Esophagus squamous epithelium (tissue), 4 donors: ENCODE data around the gene TMEM80.

Source experiments
- POLR2A ChIP-seq, 4 donors: fragments of 450-650 bp; IDR thresholded peaks; one replicate each; pipeline ENCODE4 v1.6.1; 2017; ENCODE audit warnings: antibody characterized with exemption in 4 of 4, mild to moderate bottlenecking in 4 of 4, moderate library complexity in 3 of 4
- TF ChIP-seq, protein P1 (sequence below), 6 experiments: fragments of 450-650 bp in 4 of 6; fragments of 200-600 bp in 2 of 6; sonication (generic) in 2 of 6; IDR thresholded peaks; one replicate each; pipeline ENCODE4 v1.5.1; 2016 to 2019; ENCODE audit warnings: antibody characterized with exemption in 6 of 6, mild to moderate bottlenecking in 4 of 6, moderate library complexity in 4 of 6

DNA sequence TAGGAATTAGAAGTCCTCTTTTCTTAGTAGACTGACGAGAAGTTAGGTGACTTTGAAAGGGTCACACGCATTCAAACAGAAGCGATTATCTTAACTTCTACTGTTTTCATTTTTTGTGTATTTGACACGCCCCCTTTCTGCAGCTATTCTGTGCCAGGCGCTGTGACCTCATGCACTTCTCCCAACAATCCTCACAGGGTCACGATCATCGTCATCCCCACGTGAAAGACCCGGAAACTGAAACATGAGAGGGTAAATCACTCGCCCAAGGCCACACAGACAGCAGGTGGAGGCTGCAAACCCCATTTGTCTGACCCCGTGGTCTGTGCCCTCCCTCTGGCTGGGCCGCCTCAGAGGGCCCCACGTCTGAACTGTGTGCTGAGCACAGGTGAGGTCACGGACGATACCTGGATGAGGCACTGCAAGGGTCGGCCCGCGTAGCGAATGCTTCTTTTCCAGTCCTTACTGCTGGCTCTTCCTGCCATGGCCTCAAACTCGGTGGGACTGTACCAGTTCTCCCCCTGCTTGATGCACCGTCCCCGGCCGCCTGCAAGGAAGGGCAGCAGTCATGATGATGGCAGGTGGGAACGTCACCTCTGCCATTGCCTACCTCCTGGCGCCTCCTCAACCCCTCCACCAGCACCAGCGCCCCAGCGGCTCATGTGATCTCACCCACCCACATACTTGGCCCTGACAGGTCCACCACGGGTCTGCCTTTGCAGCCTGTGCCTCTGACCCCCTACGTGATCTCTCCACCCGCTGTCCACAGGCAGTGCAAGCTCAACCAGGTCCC, 9.0 kb upstream of the TMEM80 start:
- TF ChIP-seq, protein P1, sequence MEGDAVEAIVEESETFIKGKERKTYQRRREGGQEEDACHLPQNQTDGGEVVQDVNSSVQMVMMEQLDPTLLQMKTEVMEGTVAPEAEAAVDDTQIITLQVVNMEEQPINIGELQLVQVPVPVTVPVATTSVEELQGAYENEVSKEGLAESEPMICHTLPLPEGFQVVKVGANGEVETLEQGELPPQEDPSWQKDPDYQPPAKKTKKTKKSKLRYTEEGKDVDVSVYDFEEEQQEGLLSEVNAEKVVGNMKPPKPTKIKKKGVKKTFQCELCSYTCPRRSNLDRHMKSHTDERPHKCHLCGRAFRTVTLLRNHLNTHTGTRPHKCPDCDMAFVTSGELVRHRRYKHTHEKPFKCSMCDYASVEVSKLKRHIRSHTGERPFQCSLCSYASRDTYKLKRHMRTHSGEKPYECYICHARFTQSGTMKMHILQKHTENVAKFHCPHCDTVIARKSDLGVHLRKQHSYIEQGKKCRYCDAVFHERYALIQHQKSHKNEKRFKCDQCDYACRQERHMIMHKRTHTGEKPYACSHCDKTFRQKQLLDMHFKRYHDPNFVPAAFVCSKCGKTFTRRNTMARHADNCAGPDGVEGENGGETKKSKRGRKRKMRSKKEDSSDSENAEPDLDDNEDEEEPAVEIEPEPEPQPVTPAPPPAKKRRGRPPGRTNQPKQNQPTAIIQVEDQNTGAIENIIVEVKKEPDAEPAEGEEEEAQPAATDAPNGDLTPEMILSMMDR (IDR thresholded peaks at IDR 0.05): no peak
- TF ChIP-seq POLR2A (IDR thresholded peaks at IDR 0.05): no peak
